GM12878 (cell line): Measurements from ENCODE around the gene ERO1A. TPM values are rescaled to one million over a fixed set of nuclear protein-coding genes. Genes with fewer than 3 reads are reported as not detected.

Source experiments
- ATAC-seq: fragments of 200-7000 bp; cut with Tn5 transposase; 3 replicates; pipeline ENCODE4 v1.9.1; 2020; ENCODE audit warnings: mild to moderate bottlenecking, moderate library complexity
- BruUV-seq: library from RNA; stranded (reverse); fragments of 400-500 nt; replicated peaks from 2 replicates; lab custom pipeline; 2021; lab: Mats Ljungman, UMichigan
- CTCF ChIA-PET: fragments of 300-600 bp; sonication (Branson Sonifier 250); formaldehyde crosslinking; extraction: SDS; loops from one replicate; lab custom pipeline; 2021; ENCODE audit warnings: inconsistent platforms; lab: Yijun Ruan, JAX
- POLR2A ChIA-PET: fragments of 350-600 bp; formaldehyde crosslinking; extraction: SDS; loops from one replicate; lab custom pipeline; 2021; ENCODE audit warnings: inconsistent platforms; lab: Charles Lee
- RAD21 ChIA-PET: fragments of 300-600 bp; sonication (Branson Sonifier 250); formaldehyde crosslinking; loops from one replicate; lab custom pipeline; 2023; ENCODE audit warnings: antibody characterized with exemption; ENCODE audit not compliant: unreplicated experiment; lab: Charles Lee
- SMC1A ChIA-PET: fragments of 300-600 bp; sonication (Branson Sonifier 250); formaldehyde crosslinking; loops from one replicate; lab custom pipeline; 2023; ENCODE audit not compliant: unreplicated experiment, uncharacterized antibody; lab: Charles Lee
- DNase-seq: peaks from one replicate; pipeline ENCODE4 v3.0.0-alpha.2; 2011; ENCODE audit warnings: low read depth, low spot score
- FAIRE-seq: peaks from 3 replicates; lab custom pipeline; 2011; peaks lifted over from hg19 to GRCh38; lab: Jason Lieb, UNC
- H2AFZ ChIP-seq: 2 replicates; pipeline ENCODE4 v1.6.0; 2011; ENCODE audit warnings: low read depth, low read length, control low read depth; ENCODE audit not compliant: control insufficient read depth
- H3K27ac ChIP-seq: 2 replicates; pipeline ENCODE4 v1.5.1; 2011; ENCODE audit warnings: control low read depth; ENCODE audit not compliant: control insufficient read depth, insufficient read depth
- H3K27me3 ChIP-seq, 2 experiments: replicated peaks in 1 of 2; 2 replicates each; pipeline versions ENCODE4 v1.6.0 to v1.6.1; 2011; ENCODE audit warnings: low read length in 1 of 2; ENCODE audit not compliant: control insufficient read depth in 2 of 2, insufficient read depth in 2 of 2
- H3K36me3 ChIP-seq, 2 experiments: 2 replicates each; pipeline ENCODE4 v1.5.1; 2011; ENCODE audit warnings: low read length in 1 of 2; ENCODE audit not compliant: control insufficient read depth in 2 of 2, insufficient read depth in 2 of 2
- H3K4me1 ChIP-seq: 2 replicates; pipeline ENCODE4 v1.6.1; 2011; ENCODE audit warnings: mild to moderate bottlenecking, low read length, moderate library complexity, mixed read lengths; ENCODE audit not compliant: control insufficient read depth, insufficient read depth
- H3K4me2 ChIP-seq: 2 replicates; pipeline ENCODE4 v1.6.0; 2011; ENCODE audit warnings: control low read depth; ENCODE audit not compliant: control insufficient read depth, insufficient read depth
- H3K4me3 ChIP-seq: fragments of 200-600 bp; sonication (generic); 2 replicates; pipeline ENCODE4 v1.5.1; 2016
- H3K79me2 ChIP-seq: 2 replicates; pipeline ENCODE4 v1.6.0; 2011; ENCODE audit warnings: low read length; ENCODE audit not compliant: control insufficient read depth, insufficient read depth
- H3K9ac ChIP-seq: 2 replicates; pipeline ENCODE4 v1.8.0; 2011; ENCODE audit warnings: low read length, control low read depth, mixed read lengths; ENCODE audit not compliant: control insufficient read depth, insufficient read depth
- H3K9me3 ChIP-seq: replicated peaks from 3 replicates; pipeline ENCODE4 v1.5.1; 2011; ENCODE audit warnings: mild to moderate bottlenecking, low read length; ENCODE audit not compliant: control insufficient read depth, insufficient read depth
- H4K20me1 ChIP-seq: 2 replicates; pipeline ENCODE4 v1.6.0; 2011; ENCODE audit not compliant: control insufficient read depth, insufficient read depth
- IKZF2 ChIP-seq, 2 experiments: fragments of 450-650 bp; IDR thresholded peaks; 2 replicates each; pipeline ENCODE4 v1.6.1; 2017; ENCODE audit warnings: mild to moderate bottlenecking in 2 of 2, moderate library complexity in 2 of 2
- MYC ChIP-seq: IDR thresholded peaks from 2 replicates; pipeline ENCODE4 v1.6.1; 2011; ENCODE audit warnings: mild to moderate bottlenecking, low read length, moderate library complexity, inconsistent platforms; ENCODE audit not compliant: insufficient read depth, insufficient replicate concordance, insufficient read length, severe bottlenecking
- RCOR1 ChIP-seq: conservative IDR thresholded peaks from 2 replicates; pipeline ENCODE4 v1.6.1; 2012; ENCODE audit warnings: low read depth, low read length, improper control_type of control experiment
- RELB ChIP-seq: fragments of 450-650 bp; IDR thresholded peaks from 2 replicates; pipeline ENCODE4 v1.6.1; 2017; ENCODE audit warnings: low read depth, mild to moderate bottlenecking, moderate library complexity
- SMC3 ChIP-seq: IDR thresholded peaks from 2 replicates; pipeline ENCODE4 v1.6.1; 2011; ENCODE audit warnings: low read length, improper control_type of control experiment, borderline replicate concordance
- WGBS: methylation state at CpG from one replicate; pipeline ENCODE4 v1.1.6; 2016; ENCODE audit warnings: low lambda C conversion rate; ENCODE audit not compliant: insufficient replicate concordance, insufficient coverage; ENCODE audit errors: missing lambda C conversion rate; 5-methylcytosine and 5-hydroxymethylcytosine counted together
- in situ Hi-C: fragments of 300-500 bp; cut with MboI; formaldehyde crosslinking; loops from 9 replicates; pipeline ENCODE4 v1.14.3; 2018; ENCODE audit warnings: mixed read lengths
- intact Hi-C: fragments of 100-400 bp; cut with micrococcal nuclease; formaldehyde crosslinking; loops from one replicate; pipeline ENCODE4 v1.14.2; 2022; ENCODE audit not compliant: unreplicated experiment
- polyA plus RNA-seq, 11 experiments: library from polyadenylated mRNA; depleted of rRNA in 4 of 11; unstranded in 6 of 11; stranded (reverse) in 5 of 11; fragments of >200 nt; fragmentation: Nextera tagmentation in 4 of 11; fragmentation: Illumina TruSeq in 1 of 11; extraction: Ambion mirVana in 4 of 11; extraction: Trizol in 1 of 11; gene quantifications; 1 replicate in 1 of 11; 2 replicates in 10 of 11; pipeline versions ENCODE4 v1.2.1 to v1.2.3, GENCODE V29; 2011 to 2016; ENCODE audit warnings: inconsistent platforms in 2 of 11, missing spikeins in 2 of 11, low read depth in 1 of 11
- total RNA-seq, 4 experiments: library from RNA; depleted of rRNA in 3 of 4; stranded (reverse); fragments of >200 nt in 3 of 4; fragmentation: Illumina TruSeq in 1 of 4; extraction: Trizol in 1 of 4; gene quantifications; 2 replicates each; pipeline versions ENCODE4 v1.2.1 to v1.2.3, GENCODE V29; 2013 to 2021

Gene ERO1A
- total and polyA plus RNA-seq, 10 of the 15 experiments (the other 5 are each of a cell fraction or from before 2014, with no cell fraction given), result 17.5 to 93.1 (median 48.5) TPM

GRCh38 chr14:52599974-52600373 is 95.4 kb downstream of the ERO1A start:
- CTCF ChIA-PET, result no interaction called here
- no TSS peak for BruUV-seq
- no peaks in the 10 kb centered on the region for H4K20me1 ChIP-seq
- no peak for TF ChIP-seq RCOR1
- TF ChIP-seq, all 136 proteins: peak for 0
- ATAC-seq, result no peak
- H2AFZ ChIP-seq, result no peak overlapping the region
- RAD21 ChIA-PET, result no interaction called here
- no peaks in the 10 kb centered on the region for H3K36me3 ChIP-seq
- SMC1A ChIA-PET, result no interaction called here
- no peaks in the 10 kb centered on the region for H3K4me1 ChIP-seq
- H3K4me2 ChIP-seq, result no peak overlapping the region
- in situ Hi-C loops, result no loop called here
- intact Hi-C loops, result no loop called here
- FAIRE-seq, result no peak
- no peaks in the 10 kb centered on the region for H3K79me2 ChIP-seq
- no peak overlapping the region for H3K27ac ChIP-seq
- DNase-seq, result no peak
- no peaks in the 10 kb centered on the region for H3K27me3 ChIP-seq
- POLR2A ChIA-PET, result no interaction called here
- no peak overlapping the region for H3K9ac ChIP-seq
- WGBS, result 54% methylated on average over 3 of the region's 3 CpGs
- no peaks in the 10 kb centered on the region; the same call in 2 of the 3 replicates for H3K9me3 ChIP-seq
- H3K4me3 ChIP-seq, result no peak overlapping the region

GRCh38 chr14:52598568-52598967 is 96.8 kb downstream of the ERO1A start:
- ATAC-seq (no peak), DNase-seq (no peak), FAIRE-seq (no peak)
- ChIA-PET POLR2A (interaction anchor here (0.7 kb wide), 1 partner anchor 76 kb away, joined by 3 read pairs; no protein-coding TSS in a partner anchor), SMC1A (no interaction called here), CTCF (no interaction called here), RAD21 (no interaction called here)
- no peak overlapping the region for H3K4me3 ChIP-seq
- no peak overlapping the region for H3K4me2 ChIP-seq
- H2AFZ ChIP-seq, result no peak overlapping the region
- no peak overlapping the region for H3K27ac ChIP-seq
- H3K79me2 ChIP-seq, result no peaks in the 10 kb centered on the region
- no peaks in the 10 kb centered on the region for H3K36me3 ChIP-seq
- in situ Hi-C loops, result no loop called here
- H3K9ac ChIP-seq, result no peak overlapping the region
- 22% methylated on average over 1 of the region's 1 CpG for WGBS
- BruUV-seq, result no TSS peak
- intact Hi-C loops, result no loop called here
- H3K4me1 ChIP-seq, result no peaks in the 10 kb centered on the region
- H3K27me3 ChIP-seq, result no peaks in the 10 kb centered on the region
- no peak for TF ChIP-seq SMC3
- TF ChIP-seq RELB, result no peak
- no peak for TF ChIP-seq MYC
- TF ChIP-seq IKZF2 (IDR thresholded peaks at IDR 0.05), result no peak
- H4K20me1 ChIP-seq, result no peaks in the 10 kb centered on the region
- H3K9me3 ChIP-seq, result no peaks in the 10 kb centered on the region
